GM12878 (cell line): ENCODE data around the gene FAM167B. TPM values are rescaled to one million over a fixed set of nuclear protein-coding genes. Genes with fewer than 3 reads are reported as not detected.

Experiments used
- CBX5 ChIP-seq: sonication (generic); IDR thresholded peaks from 2 replicates; pipeline ENCODE4 v1.6.1; 2016; ENCODE audit warnings: low read depth, moderate library complexity, mild to moderate bottlenecking, inconsistent platforms
- FOXK2 ChIP-seq: fragments of 450-650 bp; IDR thresholded peaks from 2 replicates; pipeline ENCODE4 v1.6.1; 2017; ENCODE audit warnings: mild to moderate bottlenecking, moderate library complexity
- HDGF ChIP-seq: fragments of 450-650 bp; IDR thresholded peaks from 2 replicates; pipeline ENCODE4 v1.6.1; 2016; ENCODE audit warnings: antibody characterized with exemption
- IKZF2 ChIP-seq, 2 experiments: fragments of 450-650 bp; IDR thresholded peaks; 2 replicates each; pipeline ENCODE4 v1.6.1; 2017; ENCODE audit warnings: mild to moderate bottlenecking in 2 of 2, moderate library complexity in 2 of 2
- MTA3 ChIP-seq: IDR thresholded peaks from 2 replicates; pipeline ENCODE4 v1.6.1; 2012; ENCODE audit warnings: low read length, inconsistent platforms, borderline replicate concordance
- MYC ChIP-seq: IDR thresholded peaks from 2 replicates; pipeline ENCODE4 v1.6.1; 2011; ENCODE audit warnings: mild to moderate bottlenecking, low read length, moderate library complexity, inconsistent platforms; ENCODE audit not compliant: insufficient read depth, insufficient replicate concordance, insufficient read length, severe bottlenecking
- NFYA ChIP-seq: IDR thresholded peaks from 2 replicates; pipeline ENCODE4 v1.6.1; 2011; ENCODE audit warnings: low read depth, mild to moderate bottlenecking, low read length, improper control_type of control experiment, borderline replicate concordance
- NR2C1 ChIP-seq: fragments of 450-650 bp; IDR thresholded peaks from 2 replicates; pipeline ENCODE4 v1.6.1; 2017; ENCODE audit warnings: antibody characterized with exemption, mild to moderate bottlenecking, moderate library complexity
- NR2F1 ChIP-seq: fragments of 450-650 bp; conservative IDR thresholded peaks from 2 replicates; pipeline ENCODE4 v1.6.1; 2017; ENCODE audit warnings: mild to moderate bottlenecking
- RAD21 ChIP-seq: IDR thresholded peaks from 2 replicates; pipeline ENCODE4 v1.6.1; 2011; ENCODE audit warnings: mild to moderate bottlenecking, low read depth, low read length, moderate library complexity; ENCODE audit not compliant: insufficient read depth
- RAD51 ChIP-seq: fragments of 450-650 bp; IDR thresholded peaks from 2 replicates; pipeline ENCODE4 v1.6.1; 2016; ENCODE audit warnings: moderate library complexity, mild to moderate bottlenecking, inconsistent platforms
- RB1 ChIP-seq: fragments of 450-650 bp; formaldehyde crosslinking; IDR thresholded peaks from 2 replicates; pipeline ENCODE4 v1.6.1; 2017; ENCODE audit warnings: mild to moderate bottlenecking, borderline replicate concordance
- SMAD5 ChIP-seq: IDR thresholded peaks from 2 replicates; pipeline ENCODE4 v1.6.1; 2016; ENCODE audit warnings: antibody characterized with exemption, low read depth
- TARDBP ChIP-seq: IDR thresholded peaks from 2 replicates; pipeline ENCODE4 v1.6.1; 2016; ENCODE audit warnings: borderline replicate concordance
- WRNIP1 ChIP-seq: IDR thresholded peaks from 2 replicates; pipeline ENCODE4 v1.6.1; 2011; ENCODE audit warnings: low read depth, low read length, improper control_type of control experiment, borderline replicate concordance
- ZBED1 ChIP-seq: IDR thresholded peaks from 2 replicates; pipeline ENCODE4 v1.6.1; 2016; ENCODE audit warnings: borderline replicate concordance
- ZBTB40 ChIP-seq: fragments of 450-650 bp; IDR thresholded peaks from 2 replicates; pipeline ENCODE4 v1.6.1; 2016; ENCODE audit warnings: mild to moderate bottlenecking, moderate library complexity, borderline replicate concordance
- ZNF207 ChIP-seq: fragments of 450-650 bp; IDR thresholded peaks from 2 replicates; pipeline ENCODE4 v1.6.1; 2014; ENCODE audit warnings: antibody characterized with exemption, mild to moderate bottlenecking, borderline replicate concordance
- polyA plus RNA-seq, 11 experiments: library from polyadenylated mRNA; depleted of rRNA in 4 of 11; unstranded in 6 of 11; stranded (reverse) in 5 of 11; fragments of >200 nt; fragmentation: Nextera tagmentation in 4 of 11; fragmentation: Illumina TruSeq in 1 of 11; extraction: Ambion mirVana in 4 of 11; extraction: Trizol in 1 of 11; gene quantifications; 1 replicate in 1 of 11; 2 replicates in 10 of 11; pipeline versions ENCODE4 v1.2.1 to v1.2.3, GENCODE V29; 2011 to 2016; ENCODE audit warnings: inconsistent platforms in 2 of 11, missing spikeins in 2 of 11, low read depth in 1 of 11
- total RNA-seq, 4 experiments: library from RNA; depleted of rRNA in 3 of 4; stranded (reverse); fragments of >200 nt in 3 of 4; fragmentation: Illumina TruSeq in 1 of 4; extraction: Trizol in 1 of 4; gene quantifications; 2 replicates each; pipeline versions ENCODE4 v1.2.1 to v1.2.3, GENCODE V29; 2013 to 2021
- TF ChIP-seq, protein P1 (sequence below): fragments of 450-650 bp; IDR thresholded peaks from 2 replicates; pipeline ENCODE4 v1.6.1; 2017; ENCODE audit warnings: mild to moderate bottlenecking, moderate library complexity
- TF ChIP-seq, protein P2 (sequence below): IDR thresholded peaks from 2 replicates; pipeline ENCODE4 v1.6.1; 2011; ENCODE audit warnings: low read depth, mild to moderate bottlenecking, low read length, moderate library complexity, borderline replicate concordance; ENCODE audit errors: extremely low read depth

FAM167B gene
- total and polyA plus RNA-seq, 10 of the 15 experiments (the other 5 are each of a cell fraction or from before 2014, with no cell fraction given), result 0.07 to 1.2 (median 0.36) TPM; not detected in 2

DNA sequence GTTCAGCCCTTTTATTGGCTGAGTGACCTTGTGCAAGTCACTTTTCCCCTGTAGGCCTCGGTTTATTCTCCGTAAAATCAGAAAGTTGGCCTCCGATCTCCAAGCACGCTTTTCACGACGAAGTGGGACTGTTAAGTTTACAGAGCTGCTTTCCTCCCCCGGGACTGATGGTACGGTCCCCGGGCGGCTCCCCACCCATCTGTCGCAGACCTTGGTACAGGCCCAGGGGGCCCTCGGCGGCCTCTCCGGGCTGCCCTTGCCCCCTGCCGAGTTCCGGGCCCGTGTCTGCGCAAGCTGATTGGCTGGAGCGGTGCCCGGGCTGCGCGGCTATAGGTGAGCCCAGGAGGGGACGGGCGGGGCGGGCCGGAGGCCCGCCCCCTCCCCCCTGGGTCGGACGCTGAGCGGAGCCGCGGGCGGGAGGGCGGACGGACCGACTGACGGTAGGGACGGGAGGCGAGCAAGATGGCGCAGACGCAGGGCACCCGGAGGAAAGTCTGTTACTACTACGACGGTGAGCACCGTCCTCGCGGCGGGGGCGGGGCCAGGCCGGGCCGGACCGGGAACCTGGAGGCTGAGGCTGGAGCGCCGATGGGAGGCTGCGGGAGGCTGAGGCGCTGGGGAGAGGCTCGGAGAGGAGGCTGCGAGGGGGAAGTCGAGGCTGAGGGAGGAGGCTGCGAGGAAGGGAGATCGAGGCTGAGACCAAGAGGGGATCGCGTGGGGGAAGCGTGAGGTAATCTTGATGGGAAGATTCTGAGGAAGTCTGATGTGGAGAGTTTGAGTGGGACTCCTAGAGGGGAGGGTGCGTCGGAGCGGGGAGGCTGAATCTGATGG, 44.9 kb downstream of the FAM167B start, which contains the start of gene HDAC1 (continued):
- TF ChIP-seq ZBTB40, result no peak; the same call in 1 of the 2 replicates
- peak; percentile 87 for TF ChIP-seq NR2F1
- no peak for TF ChIP-seq MTA3
- TF ChIP-seq RAD51, result no peak
- TF ChIP-seq, protein P1, sequence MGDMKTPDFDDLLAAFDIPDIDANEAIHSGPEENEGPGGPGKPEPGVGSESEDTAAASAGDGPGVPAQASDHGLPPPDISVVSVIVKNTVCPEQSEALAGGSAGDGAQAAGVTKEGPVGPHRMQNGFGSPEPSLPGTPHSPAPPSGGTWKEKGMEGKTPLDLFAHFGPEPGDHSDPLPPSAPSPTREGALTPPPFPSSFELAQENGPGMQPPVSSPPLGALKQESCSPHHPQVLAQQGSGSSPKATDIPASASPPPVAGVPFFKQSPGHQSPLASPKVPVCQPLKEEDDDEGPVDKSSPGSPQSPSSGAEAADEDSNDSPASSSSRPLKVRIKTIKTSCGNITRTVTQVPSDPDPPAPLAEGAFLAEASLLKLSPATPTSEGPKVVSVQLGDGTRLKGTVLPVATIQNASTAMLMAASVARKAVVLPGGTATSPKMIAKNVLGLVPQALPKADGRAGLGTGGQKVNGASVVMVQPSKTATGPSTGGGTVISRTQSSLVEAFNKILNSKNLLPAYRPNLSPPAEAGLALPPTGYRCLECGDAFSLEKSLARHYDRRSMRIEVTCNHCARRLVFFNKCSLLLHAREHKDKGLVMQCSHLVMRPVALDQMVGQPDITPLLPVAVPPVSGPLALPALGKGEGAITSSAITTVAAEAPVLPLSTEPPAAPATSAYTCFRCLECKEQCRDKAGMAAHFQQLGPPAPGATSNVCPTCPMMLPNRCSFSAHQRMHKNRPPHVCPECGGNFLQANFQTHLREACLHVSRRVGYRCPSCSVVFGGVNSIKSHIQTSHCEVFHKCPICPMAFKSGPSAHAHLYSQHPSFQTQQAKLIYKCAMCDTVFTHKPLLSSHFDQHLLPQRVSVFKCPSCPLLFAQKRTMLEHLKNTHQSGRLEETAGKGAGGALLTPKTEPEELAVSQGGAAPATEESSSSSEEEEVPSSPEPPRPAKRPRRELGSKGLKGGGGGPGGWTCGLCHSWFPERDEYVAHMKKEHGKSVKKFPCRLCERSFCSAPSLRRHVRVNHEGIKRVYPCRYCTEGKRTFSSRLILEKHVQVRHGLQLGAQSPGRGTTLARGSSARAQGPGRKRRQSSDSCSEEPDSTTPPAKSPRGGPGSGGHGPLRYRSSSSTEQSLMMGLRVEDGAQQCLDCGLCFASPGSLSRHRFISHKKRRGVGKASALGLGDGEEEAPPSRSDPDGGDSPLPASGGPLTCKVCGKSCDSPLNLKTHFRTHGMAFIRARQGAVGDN, result peak; percentile 87
- TF ChIP-seq HDGF, result peak; percentile 49; the same call in 1 of the 2 replicates
- TF ChIP-seq RB1, result peak; percentile 26; the same call in 1 of the 2 replicates
- peak; percentile 33; the same call in 1 of the 2 replicates for TF ChIP-seq NR2C1
- TF ChIP-seq TARDBP, result no peak
- TF ChIP-seq NFYA, result no peak
- no peak for TF ChIP-seq ZNF207
- TF ChIP-seq CBX5, result 0 out of 2 replicates have a peak, but pooled peaks have one; percentile 14
- no peak for TF ChIP-seq MYC
- no peak for TF ChIP-seq WRNIP1
- peak; percentile 58 to 74 for TF ChIP-seq IKZF2 (IDR thresholded peaks at IDR 0.05)
- TF ChIP-seq, protein P2, sequence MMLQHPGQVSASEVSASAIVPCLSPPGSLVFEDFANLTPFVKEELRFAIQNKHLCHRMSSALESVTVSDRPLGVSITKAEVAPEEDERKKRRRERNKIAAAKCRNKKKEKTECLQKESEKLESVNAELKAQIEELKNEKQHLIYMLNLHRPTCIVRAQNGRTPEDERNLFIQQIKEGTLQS, result no peak
- TF ChIP-seq FOXK2, result peak; percentile 96
- TF ChIP-seq ZBED1, result no peak
- no peak for TF ChIP-seq RAD21
- peak; percentile 59; the same call in 1 of the 2 replicates for TF ChIP-seq SMAD5
